AG09309 (cell line): ENCODE measurements around the gene PABPC1L2A.
"Not testable (repeated sequence)": the region's sequence is repeated elsewhere in the genome, so short reads cannot be mapped to it uniquely, and the experiment has no call there.

Experiments used
- DNase-seq: peaks from one replicate; pipeline ENCODE4 v3.0.0-alpha.2; 2010; ENCODE audit warnings: low read depth
- H3K4me3 ChIP-seq: 2 replicates; pipeline ENCODE4 v1.5.1; 2011; ENCODE audit warnings: mild to moderate bottlenecking, low read depth, low read length, moderate library complexity; ENCODE audit not compliant: control insufficient read depth
- CTCF ChIP-seq: IDR thresholded peaks from 2 replicates; pipeline ENCODE4 v1.5.1; 2011; ENCODE audit warnings: mild to moderate bottlenecking, low read depth, low read length, inconsistent platforms; ENCODE audit not compliant: insufficient read depth, control insufficient read depth; ENCODE audit errors: missing control alignments

Gene PABPC1L2A

GRCh38 chrX:73069365-73070035, 9.8 kb downstream of the PABPC1L2A start:
- no peak for DNase-seq
- no peak overlapping the region for H3K4me3 ChIP-seq
- no peak for TF ChIP-seq CTCF

GRCh38 chrX:73068467-73069364, 10.6 kb downstream of the PABPC1L2A start:
- TF ChIP-seq CTCF, result no peak
- DNase-seq, result no peak
- no peak overlapping the region for H3K4me3 ChIP-seq

- H3K4me3 ChIP-seq, DNase-seq: not testable (repeated sequence)
Measured at GRCh38 chrX:73067761-73068466, 11.4 kb downstream of the PABPC1L2A start.

- TF ChIP-seq CTCF, result no peak
- DNase-seq, result no peak
- no peak overlapping the region for H3K4me3 ChIP-seq
Measured at GRCh38 chrX:73028876-73029275, 50.4 kb downstream of the PABPC1L2A start.
